Common myeloid progenitor, CD34-positive (primary cell): ENCODE results near the gene FIZ1.
"Not testable (repeated sequence)": the region's sequence is repeated elsewhere in the genome, so short reads cannot be mapped to it uniquely, and the experiment has no call there.

ENCODE experiments used
- CTCF ChIA-PET: fragments of 350-600 bp; sonication (Branson Sonifier 250); formaldehyde crosslinking; loops from one replicate; lab custom pipeline; 2021; ENCODE audit warnings: antibody characterized with exemption; lab: Charles Lee
- POLR2A ChIA-PET: fragments of 350-600 bp; sonication (Branson Sonifier 250); formaldehyde crosslinking; loops from one replicate; lab custom pipeline; 2021; ENCODE audit warnings: antibody characterized with exemption; lab: Charles Lee
- DNase-seq, 3 donors: peaks; one replicate each; pipeline versions ENCODE4 v3.0.0 to v3.0.0-alpha.2; 2013
- H3K27ac ChIP-seq, 2 experiments: 1 replicate in 1 of 2; 2 replicates in 1 of 2; pipeline ENCODE4 v1.7.0; 2013; ENCODE audit warnings: inconsistent platforms in 2 of 2, low read length in 2 of 2, mild to moderate bottlenecking in 2 of 2, low read depth in 1 of 2, moderate library complexity in 1 of 2; ENCODE audit not compliant: severe bottlenecking in 2 of 2, insufficient read depth in 1 of 2, poor library complexity in 1 of 2
- H3K27me3 ChIP-seq, 5 experiments: replicated peaks in 2 of 5; 1 replicate in 3 of 5; 2 replicates in 2 of 5; pipeline versions ENCODE4 v1.6.1 to v1.7.0; 2013; ENCODE audit warnings: low read length in 4 of 5, mild to moderate bottlenecking in 2 of 5, moderate library complexity in 2 of 5, inconsistent platforms in 1 of 5; ENCODE audit not compliant: insufficient read depth in 5 of 5, control insufficient read depth in 4 of 5
- H3K36me3 ChIP-seq, 4 experiments: 1 replicate in 2 of 4; 2 replicates in 2 of 4; pipeline versions ENCODE4 v1.6.1 to v1.7.0; 2013; ENCODE audit warnings: low read length in 3 of 4, control low read depth in 1 of 4, mild to moderate bottlenecking in 1 of 4; ENCODE audit not compliant: control insufficient read depth in 4 of 4, insufficient read depth in 4 of 4
- H3K4me1 ChIP-seq, 4 experiments: 1 replicate in 3 of 4; 2 replicates in 1 of 4; pipeline versions ENCODE4 v1.6.1 to v1.7.1; 2013; ENCODE audit warnings: low read length in 3 of 4, mild to moderate bottlenecking in 3 of 4, control low read depth in 1 of 4, inconsistent platforms in 1 of 4, moderate library complexity in 1 of 4; ENCODE audit not compliant: control insufficient read depth in 4 of 4, insufficient read depth in 4 of 4; ENCODE audit errors: control extremely low read depth in 1 of 4
- H3K4me3 ChIP-seq, 7 experiments: 1 replicate in 4 of 7; 2 replicates in 3 of 7; pipeline versions ENCODE4 v1.5.1 to v1.7.0; 2013; ENCODE audit warnings: mild to moderate bottlenecking in 7 of 7, low read length in 6 of 7, moderate library complexity in 6 of 7, inconsistent platforms in 2 of 7, low read depth in 2 of 7, control low read depth in 1 of 7; ENCODE audit not compliant: insufficient read depth in 4 of 7, control insufficient read depth in 1 of 7; ENCODE audit errors: extremely low read depth in 1 of 7
- H3K9me3 ChIP-seq, 5 experiments: 1 replicate in 4 of 5; 2 replicates in 1 of 5; pipeline versions ENCODE4 v1.6.1 to v1.7.1; 2013; ENCODE audit warnings: low read length in 4 of 5, mild to moderate bottlenecking in 2 of 5, inconsistent platforms in 1 of 5, low read depth in 1 of 5, moderate library complexity in 1 of 5; ENCODE audit not compliant: control insufficient read depth in 4 of 5, insufficient read depth in 2 of 5; ENCODE audit errors: control extremely low read depth in 1 of 5
- whole genome bisulfite sequencing: methylation state at CpG from one replicate; pipeline ENCODE4 v1.1.5; 2013; ENCODE audit not compliant: insufficient coverage; 5-methylcytosine and 5-hydroxymethylcytosine counted together

FIZ1 gene

DNA sequence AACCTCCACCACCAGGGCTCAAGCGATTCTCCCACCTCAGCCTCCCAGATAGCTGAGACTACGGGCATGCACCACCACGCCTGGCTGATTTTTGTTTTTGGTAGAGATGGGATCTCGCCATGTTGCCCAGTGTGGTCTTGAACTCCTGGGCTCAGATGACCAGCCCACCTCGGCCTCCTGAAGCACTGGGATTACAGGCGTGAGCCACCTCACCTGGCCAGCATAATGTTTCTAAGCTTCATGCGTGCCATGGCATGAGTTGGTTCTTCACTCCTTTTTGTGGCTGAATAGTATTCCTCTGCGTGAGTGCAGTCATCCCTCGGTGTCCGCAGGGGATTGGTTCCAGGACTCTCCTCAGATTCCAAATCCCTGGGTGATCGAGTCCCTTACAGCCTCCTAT lies 14.4 kb downstream of the FIZ1 start:
- CTCF ChIA-PET: interaction anchor here (0.5 kb wide), 1 partner anchor 36 kb away, joined by 3 read pairs; no protein-coding TSS in a partner anchor
- no peak overlapping the region for H3K4me3 ChIP-seq

DNA sequence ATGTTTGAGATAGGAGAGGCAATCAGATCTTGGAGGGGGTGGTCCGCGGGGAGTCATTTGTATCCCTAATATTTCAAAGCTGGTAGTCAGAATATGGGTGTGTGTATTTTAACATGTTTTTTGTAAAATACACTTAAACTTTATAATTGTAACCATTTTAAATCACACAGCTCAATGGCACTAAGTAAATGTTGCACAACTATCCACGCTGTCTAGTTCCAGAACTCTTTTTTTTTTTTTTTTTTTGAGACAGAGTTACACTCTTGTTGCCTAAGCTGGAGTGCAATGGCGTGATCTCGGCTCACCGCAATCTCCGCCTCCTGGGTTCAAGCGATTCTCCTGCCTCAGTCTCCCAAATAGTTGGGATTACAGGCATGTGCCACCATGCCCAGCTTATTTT lies 15.4 kb downstream of the FIZ1 start:
- ChIA-PET CTCF (interaction anchor here (0.7 to 1.4 kb wide), 2 partner anchors 9 to 53 kb away, joined by 3 read pairs; no protein-coding TSS in a partner anchor), POLR2A (interaction anchor here (0.6 kb wide), 1 partner anchor 346 kb away, joined by 4 read pairs; no protein-coding TSS in a partner anchor)
- not testable (repeated sequence) for H3K36me3 ChIP-seq, H3K9me3 ChIP-seq, H3K4me3 ChIP-seq, H3K27ac ChIP-seq, DNase-seq, H3K27me3 ChIP-seq
- whole genome bisulfite sequencing: no CpG with 5 or more reads among the region's 8 CpGs
- H3K4me1 ChIP-seq: peaks cover 0 to 41% (median 34%) of the 10 kb centered on the region in 4 experiments

More for the DNA sequence above, 14.4 kb downstream of the FIZ1 start:
- DNase-seq: no peak
- Histone ChIP-seq H3K36me3 (no peaks in the 10 kb centered on the region), H3K4me1 (peaks cover 0 to 37% (median 30%) of the 10 kb centered on the region in 4 experiments), H3K9me3 (no peaks in the 10 kb centered on the region), H3K27me3 (no peaks in the 10 kb centered on the region), H3K27ac (no peak overlapping the region)
- WGBS: 81% methylated on average over 9 of the region's 11 CpGs
- POLR2A ChIA-PET: interaction anchor here (2.2 kb wide), 1 partner anchor 14 kb away, joined by 10 read pairs; the partner anchor contains the start of gene FIZ1

DNA sequence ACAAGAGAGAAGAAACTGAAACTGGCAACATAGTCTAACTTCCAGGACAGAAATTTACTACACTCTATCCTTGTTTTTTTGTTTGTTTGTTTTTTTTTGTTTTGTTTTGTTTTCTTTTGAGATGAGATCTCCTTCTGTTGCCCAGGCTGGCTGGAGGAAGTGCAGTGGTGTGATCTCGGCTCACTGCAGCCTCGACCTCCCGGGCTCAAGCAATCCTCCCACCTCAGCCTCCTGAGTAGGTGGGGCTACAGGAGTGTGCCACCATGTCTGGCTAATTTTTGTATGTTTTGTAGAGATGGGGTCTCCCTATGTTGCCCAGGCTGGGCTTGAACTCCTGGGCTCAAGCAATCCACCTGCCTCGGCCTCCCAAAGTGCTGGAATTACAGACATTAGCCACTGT lies 17.0 kb downstream of the FIZ1 start:
- DNase-seq, H3K27me3 ChIP-seq, H3K9me3 ChIP-seq, POLR2A ChIA-PET, H3K4me3 ChIP-seq, CTCF ChIA-PET, H3K27ac ChIP-seq: not testable (repeated sequence)
- peaks cover 0 to 32% (median 29%) of the 10 kb centered on the region in 4 experiments for H3K4me1 ChIP-seq
- 86% methylated on average over 1 of the region's 4 CpGs for WGBS
- peaks cover 0 to 12% (median 7%) of the 10 kb centered on the region in 4 experiments for H3K36me3 ChIP-seq

DNA sequence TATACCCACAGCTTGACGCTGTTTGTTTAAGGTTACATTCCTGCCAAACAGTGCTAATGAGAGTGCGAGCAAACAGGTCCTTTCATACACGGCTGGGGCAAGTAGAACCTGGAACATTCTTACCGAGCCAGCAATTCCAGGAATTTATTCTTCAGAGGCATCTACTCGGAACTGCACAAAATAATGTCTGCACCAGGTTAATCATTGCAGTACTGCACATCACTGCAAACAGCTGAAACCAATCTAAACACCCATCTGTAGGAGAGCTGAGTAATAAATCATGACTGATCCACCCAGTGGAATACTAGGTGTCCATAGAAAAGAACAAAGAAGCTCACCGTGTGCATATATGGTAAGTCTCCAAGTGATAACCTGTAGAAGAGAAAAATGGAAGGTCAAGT lies 17.5 kb downstream of the FIZ1 start:
- Histone ChIP-seq H3K9me3 (no peaks in the 10 kb centered on the region), H3K4me3 (peak overlapping the region in 1 of 7 experiments; percentile 91), H3K4me1 (peaks cover 0 to 28% (median 25%) of the 10 kb centered on the region in 4 experiments), H3K36me3 (peaks cover 0 to 16% (median 9%) of the 10 kb centered on the region in 4 experiments), H3K27me3 (no peaks in the 10 kb centered on the region), H3K27ac (no peak overlapping the region)
- no peak for DNase-seq
- WGBS: 73% methylated on average over 4 of the region's 6 CpGs
- ChIA-PET CTCF (interaction anchor here (0.9 to 1.7 kb wide), 3 partner anchors 10 to 24 kb away, joined by 3 to 7 read pairs (median 4); partner anchors contain the start of gene ZNF865), POLR2A (interaction anchor here (0.6 kb wide), 1 partner anchor 10 kb away, joined by 7 read pairs; no protein-coding TSS in a partner anchor)

DNA sequence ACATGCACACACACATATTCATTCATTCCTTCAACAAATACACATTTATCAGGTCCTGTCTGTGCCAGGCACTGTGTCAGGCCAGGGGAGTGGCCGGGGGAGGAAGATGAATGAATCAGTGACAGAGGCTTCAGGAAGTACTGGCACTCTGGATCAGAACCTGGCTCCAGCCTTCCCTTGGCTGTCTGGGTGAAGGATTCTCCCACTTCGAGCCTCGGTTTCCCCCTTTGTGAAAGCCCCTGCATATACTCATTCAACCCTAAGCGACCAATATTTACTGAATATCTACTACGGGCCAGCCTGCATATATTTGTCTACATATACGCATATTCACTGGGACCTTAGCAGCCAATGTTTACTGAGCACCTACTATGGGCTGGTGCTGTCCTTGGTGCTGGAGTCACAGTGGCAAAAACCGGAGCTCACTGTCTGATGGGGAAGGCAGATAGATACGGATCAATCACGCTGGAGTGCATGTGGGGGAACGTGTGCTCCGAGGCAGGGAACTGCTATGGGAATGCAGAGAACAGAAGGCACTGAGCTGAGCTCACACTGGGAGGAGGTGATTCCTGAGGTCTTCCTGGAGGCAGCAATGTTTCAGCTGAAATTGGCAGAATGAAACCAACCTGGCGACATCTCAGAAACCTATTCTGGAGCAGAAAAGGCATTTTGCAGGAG lies 18.0 kb downstream of the FIZ1 start:
- H3K27me3 ChIP-seq: no peaks in the 10 kb centered on the region
- H3K36me3 ChIP-seq: peaks cover 0 to 18% (median 10%) of the 10 kb centered on the region in 4 experiments
- peak in 2 of 3 donors; percentile 38 to 46 for DNase-seq
- H3K4me1 ChIP-seq: peaks cover 0 to 23% (median 20%) of the 10 kb centered on the region in 4 experiments
- ChIA-PET POLR2A (interaction anchor here (0.6 kb wide), 1 partner anchor 10 kb away, joined by 7 read pairs; no protein-coding TSS in a partner anchor), CTCF (interaction anchor here (0.9 to 1.7 kb wide), 3 partner anchors 9 to 25 kb away, joined by 3 to 7 read pairs (median 4); partner anchors contain the start of gene ZNF865)
- peak overlapping the region; percentile 50 to 91 (median 78) for H3K4me3 ChIP-seq
- no peaks in the 10 kb centered on the region for H3K9me3 ChIP-seq
- WGBS: 46% methylated on average over 10 of the region's 12 CpGs
- H3K27ac ChIP-seq: peak overlapping the region in 1 of 2 experiments; percentile 80

DNA sequence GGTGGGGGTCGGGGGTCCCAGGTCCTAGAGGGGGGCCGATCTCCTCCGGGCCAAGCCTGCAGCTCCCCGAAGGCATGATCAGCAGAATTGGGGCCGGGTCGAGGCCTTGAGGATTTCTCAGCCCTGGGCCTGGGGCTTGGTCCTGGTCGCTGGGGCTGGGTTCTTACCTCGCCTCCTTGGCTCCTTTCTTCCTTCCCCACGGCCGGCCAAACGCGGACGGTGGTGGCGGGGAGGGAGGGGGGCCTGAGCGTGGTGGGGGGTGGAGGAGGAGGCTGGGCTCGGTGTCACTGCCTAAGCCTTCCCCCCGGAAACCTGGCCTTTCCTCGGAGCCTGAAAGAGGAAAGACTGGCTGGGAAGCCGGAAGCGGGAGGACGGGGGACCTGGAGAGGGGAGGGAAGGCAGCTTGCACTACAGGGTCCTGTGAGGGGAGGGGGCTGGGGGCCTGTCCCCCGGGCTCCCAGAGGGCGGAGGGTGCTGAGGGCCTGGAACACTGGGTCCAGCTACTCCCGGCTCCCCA lies 18.6 kb downstream of the FIZ1 start, which contains the start of gene ZNF579:
TSS of gene ZNF579 (minus strand) at position 221 of the 517 bp plus-strand sequence. CDS start 1,209 bp downstream, outside the sequence.
- 0% methylated on average over 6 of the region's 24 CpGs for WGBS
- POLR2A ChIA-PET: no interaction called here

More for the DNA sequence above, 18.6 kb downstream of the FIZ1 start, which contains the start of gene ZNF579:
- Histone ChIP-seq H3K36me3 (peaks cover 0 to 18% (median 10%) of the 10 kb centered on the region in 4 experiments), H3K27ac (peak within 1 kb of the TSS; percentile 54 to 80), H3K4me3 (peak within 1 kb of the TSS; percentile 55 to 91 (median 78)), H3K9me3 (no peaks in the 10 kb centered on the region), H3K27me3 (no peaks in the 10 kb centered on the region), H3K4me1 (peaks cover 0 to 20% (median 15%) of the 10 kb centered on the region in 4 experiments)
- CTCF ChIA-PET: interaction anchor here (0.9 to 1.7 kb wide), 3 partner anchors 8 to 25 kb away, joined by 3 to 7 read pairs (median 4); partner anchors contain the start of gene ZNF865
- DNase-seq: peak; percentile 83 to 89 (median 83)
